Renal pelvis (tissue), 4 donors: ENCODE results near the gene RAB5A. TPM values are rescaled to one million over a fixed set of nuclear protein-coding genes. Genes with fewer than 3 reads are reported as not detected.
"Not testable (repeated sequence)": the region's sequence is repeated elsewhere in the genome, so short reads cannot be mapped to it uniquely, and the experiment has no call there.

Experiments used
- DNase-seq: peaks from one replicate; pipeline ENCODE4 v3.0.0-alpha.2; 2013
- polyA plus RNA-seq, 3 donors: library from polyadenylated mRNA; unstranded; fragments of 120-200 nt; gene quantifications; one replicate each; pipeline ENCODE4 v1.2.1, GENCODE V29; 2013; ENCODE audit not compliant: insufficient read length in 3 of 3

RAB5A gene
- polyA plus RNA-seq, 3 donors = 62.3 to 72.5 (median 64.2) TPM

DNA sequence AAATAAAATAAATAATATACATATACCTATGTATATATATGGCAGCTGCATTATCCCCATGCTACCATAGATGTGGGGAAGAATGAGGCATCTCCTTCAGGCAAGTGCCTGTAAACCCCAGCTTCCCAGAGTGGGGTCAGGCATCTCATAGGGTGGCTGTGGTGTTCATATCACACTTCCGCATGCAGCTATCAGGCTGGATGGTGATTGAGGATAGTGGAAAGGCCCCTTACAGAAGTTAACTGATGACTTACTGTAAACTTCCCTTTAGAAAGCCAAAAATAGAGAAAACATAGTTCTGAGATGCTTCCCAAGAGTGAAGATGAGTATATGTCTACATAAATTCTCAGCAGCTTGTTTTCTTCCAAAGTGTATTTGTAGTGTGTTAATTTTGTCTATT lies 68.6 kb downstream of the RAB5A start:
- no peak for DNase-seq

DNA sequence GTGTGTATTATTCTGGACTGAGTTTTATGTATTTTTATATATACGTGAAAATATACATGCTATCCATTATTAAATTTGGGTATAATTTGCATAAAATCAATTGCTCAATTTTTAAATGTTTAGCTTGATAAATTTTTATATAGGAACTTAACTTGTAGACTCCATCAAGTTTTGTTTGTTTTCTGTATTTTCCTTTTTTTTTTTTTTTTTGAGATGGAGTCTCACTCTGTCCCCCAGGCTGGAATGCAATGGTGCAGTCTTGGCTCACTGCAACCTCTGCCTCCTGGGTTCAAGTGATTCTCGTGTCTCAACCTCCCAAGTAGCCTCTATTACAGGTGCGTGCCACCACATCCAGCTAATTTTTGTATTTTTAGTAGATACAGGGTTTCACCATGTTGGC lies 69.2 kb downstream of the RAB5A start:
- not testable (repeated sequence) for DNase-seq

DNA sequence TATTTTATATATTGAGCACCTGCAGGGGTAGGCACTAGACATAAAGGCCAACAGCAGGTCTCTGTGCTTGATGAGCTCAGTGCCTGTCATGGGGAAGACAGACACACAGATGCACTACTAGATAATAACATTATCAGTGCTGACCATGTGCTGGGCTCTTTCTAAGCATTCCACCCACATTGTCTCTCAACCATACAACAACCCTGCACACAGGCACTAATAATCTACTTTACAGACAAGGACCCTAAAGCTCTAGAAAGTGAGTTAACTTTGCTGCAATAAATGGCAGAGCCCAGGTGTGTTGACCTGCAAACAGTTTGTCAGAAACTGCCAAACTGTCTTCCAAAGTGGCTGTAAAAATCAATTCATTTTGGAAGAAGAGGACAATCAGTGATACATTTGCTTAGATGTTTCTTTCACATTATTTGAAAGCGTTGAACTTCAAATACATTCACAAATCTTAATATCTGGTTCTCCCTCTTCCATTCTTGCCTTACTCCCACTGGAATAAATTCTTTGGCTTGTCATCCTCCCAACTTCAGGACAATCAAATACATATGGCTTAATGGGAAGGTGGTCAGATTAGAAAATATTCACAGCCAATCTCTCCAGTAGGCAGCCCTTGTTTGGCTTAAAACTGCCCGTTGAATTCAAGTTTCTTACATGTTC lies 76.2 kb downstream of the RAB5A start:
- no peak for DNase-seq

DNA sequence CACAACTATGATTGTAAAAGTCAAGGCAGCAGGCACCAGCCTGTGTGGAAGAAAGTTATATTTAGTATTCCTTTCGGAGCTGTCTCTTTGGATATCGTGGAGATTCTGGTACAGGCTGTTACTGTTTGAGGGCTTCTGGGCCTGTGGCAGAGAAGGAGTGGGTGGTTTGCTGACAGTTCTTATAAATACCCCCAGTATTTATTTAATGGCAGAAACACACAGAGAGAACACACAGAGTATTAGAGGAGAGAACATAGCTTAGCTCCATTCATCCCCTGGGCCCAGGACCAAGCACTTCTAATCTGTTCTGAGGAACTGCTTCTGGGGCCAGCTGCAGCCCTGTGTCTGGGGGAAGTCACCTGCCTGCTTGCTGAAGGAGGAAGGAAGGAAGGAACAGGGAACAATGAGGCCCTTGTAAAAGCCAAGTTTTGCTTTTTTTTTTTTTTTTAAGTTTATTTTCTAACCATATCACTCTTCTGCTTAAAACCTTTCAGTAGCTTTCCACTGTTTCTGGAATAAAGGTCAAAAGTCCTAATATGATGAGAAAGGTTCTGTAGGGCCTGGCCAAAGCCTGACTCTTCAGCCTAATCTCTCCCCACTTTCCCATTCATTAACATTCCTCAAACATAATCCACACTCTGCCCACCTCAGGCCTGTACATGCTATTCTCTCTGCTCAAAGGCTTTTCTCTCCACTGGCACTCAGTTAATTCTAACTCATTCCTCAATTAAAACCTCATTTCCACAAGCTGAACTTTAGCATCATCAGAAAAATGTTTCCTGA lies 76.9 kb downstream of the RAB5A start:
- DNase-seq = no peak

DNA sequence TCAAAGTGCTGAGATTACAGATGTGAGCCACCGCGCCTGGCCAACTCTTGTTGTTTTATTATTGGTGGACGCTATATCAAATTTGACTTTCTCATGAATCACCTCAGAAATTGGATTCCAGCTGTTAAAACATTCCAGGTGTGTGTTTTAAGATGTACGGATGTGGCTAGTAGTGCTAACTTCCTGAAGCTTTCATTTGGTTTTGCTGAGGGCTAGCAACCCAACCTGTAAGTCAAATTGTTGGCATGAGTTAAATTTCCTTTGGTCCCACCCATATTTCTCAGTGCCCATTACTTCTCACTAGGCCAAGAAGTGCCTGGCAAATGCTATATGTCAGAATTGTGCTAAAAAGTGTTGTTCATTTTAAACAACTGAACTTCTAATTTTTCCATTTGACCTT lies 80.2 kb downstream of the RAB5A start:
- no peak for DNase-seq

DNA sequence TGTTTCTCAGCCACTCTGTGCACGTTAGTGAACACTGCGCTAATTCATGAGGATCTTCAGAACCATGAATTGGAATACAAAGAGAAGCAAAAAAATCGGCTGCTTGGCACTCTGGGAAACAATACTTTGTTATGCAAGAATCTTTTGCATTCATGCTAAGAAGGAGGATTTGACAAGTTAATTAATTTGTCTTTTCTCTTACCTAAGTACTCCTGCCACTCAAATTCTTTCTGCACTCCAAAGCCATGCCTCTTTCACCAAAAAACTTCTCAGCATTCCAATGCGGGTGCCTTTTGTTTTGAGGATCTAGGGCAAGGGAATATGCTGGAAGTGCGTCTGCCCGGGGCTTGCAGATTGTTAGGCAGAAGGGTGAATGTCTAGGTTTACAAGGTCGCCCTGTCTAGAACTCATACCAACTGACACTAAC lies 82.0 kb downstream of the RAB5A start:
- no peak for DNase-seq

DNA sequence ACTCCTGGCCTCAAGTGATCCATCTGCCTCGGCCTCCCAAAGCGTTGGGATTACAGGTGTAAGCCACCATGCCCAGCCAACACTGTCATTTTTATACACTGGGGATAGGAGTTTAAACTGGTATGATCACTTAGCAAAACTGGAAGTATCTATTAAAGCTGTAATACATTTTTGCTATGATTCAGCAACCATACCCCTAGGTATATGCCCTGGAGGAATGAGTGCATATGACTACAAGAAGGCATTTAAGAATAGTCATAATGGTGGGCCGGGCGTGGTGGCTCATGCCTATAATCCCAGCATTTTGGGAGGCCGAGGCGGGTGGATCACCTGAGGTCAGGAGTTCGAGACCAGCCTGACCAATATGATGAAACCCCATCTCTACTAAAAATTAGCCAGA lies 85.0 kb downstream of the RAB5A start:
- not testable (repeated sequence) for DNase-seq

Other genes with a start within 250 kb of the RAB5A start
- 1 to 10 TPM; 2.6 to 6.2 (median 5.8) TPM for gene EFHB, start 12.9 kb upstream of the RAB5A start, polyA plus RNA-seq
- gene PP2D1, start 65.2 kb downstream of the RAB5A start, polyA plus RNA-seq = under 1 TPM; 0.36 to 0.99 (median 0.82) TPM
- 10 to 100 TPM; 23.1 to 33.5 (median 23.6) TPM for gene KAT2B, start 93.3 kb downstream of the RAB5A start, polyA plus RNA-seq
- 1 to 10 TPM; 8.2 to 9.8 (median 8.7) TPM for gene SGO1, start 239.1 kb downstream of the RAB5A start, polyA plus RNA-seq